ENCODE measurements around the gene CDON. TPM values are rescaled to one million over a fixed set of nuclear protein-coding genes. Genes with fewer than 3 reads are reported as not detected.

The CDON gene
- total RNA-seq, 6 experiments from 2014 or later: 1.3 to 2.0 (median 1.9) TPM

DNA sequence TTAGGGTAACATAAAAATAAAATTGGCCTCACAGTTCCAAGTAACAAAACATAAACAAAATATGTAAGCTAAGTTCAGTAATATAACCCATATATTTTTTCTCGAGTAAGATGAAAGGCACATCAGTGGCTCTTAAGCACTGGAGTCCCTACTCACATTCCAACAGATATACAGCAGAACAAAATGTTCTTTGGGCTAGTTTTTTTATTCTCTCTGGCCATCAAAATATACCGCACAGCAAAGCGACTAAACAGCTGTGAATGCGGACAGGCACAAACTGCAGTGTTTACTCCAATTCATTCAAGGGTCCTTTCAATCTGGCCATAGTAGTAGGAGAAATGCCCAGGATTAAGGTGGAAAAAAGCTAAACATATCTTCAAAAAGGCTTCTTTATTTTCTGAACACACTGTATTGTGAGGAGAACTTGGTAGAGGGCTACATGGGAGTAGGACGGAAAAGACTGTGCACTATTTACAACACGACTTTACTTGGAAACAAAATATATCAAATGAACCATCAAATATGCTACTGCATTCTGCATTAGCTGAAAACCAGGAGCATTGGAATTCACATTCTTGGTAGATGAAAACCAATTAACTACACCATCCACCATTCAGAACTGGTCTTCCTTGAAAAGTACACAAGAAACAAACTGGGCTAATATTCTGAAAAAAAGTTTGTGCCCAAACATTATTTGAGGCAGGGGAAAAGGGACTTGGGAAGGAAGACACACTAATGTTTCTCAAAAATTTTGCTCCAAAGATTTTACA is 4.4 kb downstream of the CDON start:
- DNase-seq: no peak
- H3K36me3 Mint-ChIP-seq (ENCODE audit: low read depth): no peaks in the 10 kb centered on the region
- H3K27ac Mint-ChIP-seq: no peak overlapping the region
- no peaks in the 10 kb centered on the region for H3K9me3 Mint-ChIP-seq
- no peak overlapping the region for H3K4me3 Mint-ChIP-seq
- peaks cover 6% of the 10 kb centered on the region for H3K4me1 Mint-ChIP-seq (ENCODE audit: low read depth)
- TF ChIP-seq, protein P1, sequence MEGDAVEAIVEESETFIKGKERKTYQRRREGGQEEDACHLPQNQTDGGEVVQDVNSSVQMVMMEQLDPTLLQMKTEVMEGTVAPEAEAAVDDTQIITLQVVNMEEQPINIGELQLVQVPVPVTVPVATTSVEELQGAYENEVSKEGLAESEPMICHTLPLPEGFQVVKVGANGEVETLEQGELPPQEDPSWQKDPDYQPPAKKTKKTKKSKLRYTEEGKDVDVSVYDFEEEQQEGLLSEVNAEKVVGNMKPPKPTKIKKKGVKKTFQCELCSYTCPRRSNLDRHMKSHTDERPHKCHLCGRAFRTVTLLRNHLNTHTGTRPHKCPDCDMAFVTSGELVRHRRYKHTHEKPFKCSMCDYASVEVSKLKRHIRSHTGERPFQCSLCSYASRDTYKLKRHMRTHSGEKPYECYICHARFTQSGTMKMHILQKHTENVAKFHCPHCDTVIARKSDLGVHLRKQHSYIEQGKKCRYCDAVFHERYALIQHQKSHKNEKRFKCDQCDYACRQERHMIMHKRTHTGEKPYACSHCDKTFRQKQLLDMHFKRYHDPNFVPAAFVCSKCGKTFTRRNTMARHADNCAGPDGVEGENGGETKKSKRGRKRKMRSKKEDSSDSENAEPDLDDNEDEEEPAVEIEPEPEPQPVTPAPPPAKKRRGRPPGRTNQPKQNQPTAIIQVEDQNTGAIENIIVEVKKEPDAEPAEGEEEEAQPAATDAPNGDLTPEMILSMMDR (IDR thresholded peaks at IDR 0.05): no peak
- H3K27me3 Mint-ChIP-seq (ENCODE audit: insufficient read depth): peaks cover 22% of the 10 kb centered on the region

DNA sequence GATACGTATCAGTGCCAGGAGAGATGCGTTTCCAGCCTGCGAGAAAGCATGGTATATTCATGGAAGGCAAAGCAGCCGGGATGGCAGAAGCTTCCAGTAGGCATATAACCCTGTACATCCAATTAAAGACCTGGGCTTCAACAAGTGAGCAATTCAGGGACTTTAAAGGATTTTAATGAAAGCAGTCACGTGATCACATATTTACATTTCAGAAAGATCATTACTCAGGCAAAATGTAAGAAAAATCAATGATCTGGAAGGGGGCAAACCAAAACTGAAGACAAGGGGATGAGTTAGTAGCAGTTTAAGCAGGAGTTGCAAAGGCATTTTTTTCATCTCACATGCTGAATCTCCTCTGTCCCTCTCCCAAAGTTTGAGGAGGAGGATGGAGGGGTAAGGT is 7.8 kb downstream of the CDON start:
- peaks cover 14% of the 10 kb centered on the region for H3K27me3 Mint-ChIP-seq (ENCODE audit: insufficient read depth)
- H3K4me1 Mint-ChIP-seq (ENCODE audit: low read depth): no peaks in the 10 kb centered on the region
- H3K9me3 Mint-ChIP-seq: no peaks in the 10 kb centered on the region
- H3K36me3 Mint-ChIP-seq (ENCODE audit: low read depth): no peaks in the 10 kb centered on the region
- no peak overlapping the region for H3K27ac Mint-ChIP-seq
- no peak for DNase-seq
- TF ChIP-seq, protein P1 (IDR thresholded peaks at IDR 0.05): no peak
- H3K4me3 Mint-ChIP-seq: no peak overlapping the region

DNA sequence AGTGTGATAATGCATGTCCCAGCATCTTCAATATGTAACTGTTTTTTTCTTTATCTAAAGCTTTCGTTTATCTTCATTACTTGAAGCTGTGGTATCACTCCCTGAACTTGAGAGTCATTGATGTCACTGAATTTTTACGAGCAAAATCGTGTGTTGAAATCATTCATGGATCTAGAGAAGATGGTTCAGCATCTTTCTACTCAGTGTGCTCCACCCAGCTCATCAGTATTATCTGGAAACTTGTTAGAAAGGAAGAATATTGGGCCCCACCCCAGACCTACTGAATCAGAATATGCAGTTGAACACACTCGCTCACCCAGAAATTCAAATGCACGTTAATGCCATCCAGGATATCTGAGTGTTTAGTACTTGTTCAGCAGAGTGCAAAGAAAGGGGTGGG is 8.3 kb downstream of the CDON start:
- no peak for DNase-seq
- H3K27me3 Mint-ChIP-seq (ENCODE audit: insufficient read depth): peaks cover 14% of the 10 kb centered on the region
- TF ChIP-seq, protein P1 (IDR thresholded peaks at IDR 0.05): no peak
- no peaks in the 10 kb centered on the region for H3K9me3 Mint-ChIP-seq
- no peaks in the 10 kb centered on the region for H3K36me3 Mint-ChIP-seq (ENCODE audit: low read depth)
- H3K4me3 Mint-ChIP-seq: no peak overlapping the region
- no peak overlapping the region for H3K27ac Mint-ChIP-seq
- no peaks in the 10 kb centered on the region for H3K4me1 Mint-ChIP-seq (ENCODE audit: low read depth)

DNA sequence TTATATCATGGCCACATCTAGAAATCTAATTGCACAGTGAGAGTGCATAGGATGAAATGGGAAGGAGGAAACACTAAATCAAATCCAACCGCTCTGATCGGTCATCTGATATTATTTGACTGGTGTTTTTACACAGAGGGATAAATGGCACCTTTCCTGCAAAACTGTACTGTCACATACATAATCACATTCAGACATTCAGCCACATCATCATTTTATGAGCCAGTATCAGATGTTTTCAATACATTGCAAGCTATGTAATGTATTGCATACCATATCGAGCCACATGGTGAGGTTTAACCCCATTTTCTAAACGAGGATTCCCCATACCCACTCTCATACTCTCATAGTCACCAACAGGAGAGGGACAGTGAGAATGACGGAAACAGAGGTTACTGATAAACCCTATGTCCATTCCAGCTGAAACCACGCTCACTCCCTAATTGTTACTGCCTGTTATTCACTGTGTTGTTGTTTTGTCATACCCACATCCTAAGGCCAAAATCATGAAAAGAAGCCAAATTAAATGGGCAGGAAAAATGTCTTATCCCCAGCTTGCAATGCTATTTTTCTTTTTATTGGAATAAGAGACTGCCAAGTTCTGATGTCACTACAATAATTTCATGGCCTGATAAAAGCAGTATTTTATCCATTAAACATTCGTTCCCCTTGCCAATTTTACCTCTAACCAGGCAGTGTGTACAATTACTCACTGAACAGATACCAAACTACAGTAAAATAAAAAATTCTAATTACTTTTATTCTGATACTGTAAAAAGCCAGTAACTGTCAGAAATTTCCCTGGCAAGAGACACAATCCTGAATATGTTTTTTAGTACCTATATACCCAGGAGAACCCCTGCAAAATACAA is 9.0 kb downstream of the CDON start:
- DNase-seq: no peak
- no peaks in the 10 kb centered on the region for H3K9me3 Mint-ChIP-seq
- H3K36me3 Mint-ChIP-seq (ENCODE audit: low read depth): no peaks in the 10 kb centered on the region
- peaks cover 14% of the 10 kb centered on the region for H3K27me3 Mint-ChIP-seq (ENCODE audit: insufficient read depth)
- no peaks in the 10 kb centered on the region for H3K4me1 Mint-ChIP-seq (ENCODE audit: low read depth)
- TF ChIP-seq, protein P1 (IDR thresholded peaks at IDR 0.05): no peak
- no peak overlapping the region for H3K27ac Mint-ChIP-seq
- H3K4me3 Mint-ChIP-seq: no peak overlapping the region

DNA sequence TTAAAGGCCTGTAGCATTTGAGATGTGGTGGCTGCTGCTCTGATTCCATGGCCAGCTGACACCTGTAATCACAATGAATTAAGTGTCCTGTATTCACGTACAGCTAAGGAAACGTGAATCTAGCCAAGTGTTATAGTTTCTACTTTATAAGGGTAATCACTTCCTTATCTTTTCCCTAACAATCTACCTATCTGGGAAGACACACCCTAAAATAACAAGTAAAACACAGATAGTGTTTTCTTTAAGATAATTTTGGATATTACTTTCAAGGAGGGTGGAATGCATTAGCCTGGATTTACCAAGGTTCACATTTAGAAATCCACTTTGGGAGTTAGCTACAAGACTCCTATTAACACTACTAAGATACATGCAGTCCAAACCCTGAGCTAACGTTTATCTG is 11.5 kb downstream of the CDON start:
- DNase-seq: no peak
- no peak overlapping the region for H3K27ac Mint-ChIP-seq
- H3K36me3 Mint-ChIP-seq (ENCODE audit: low read depth): no peaks in the 10 kb centered on the region
- H3K27me3 Mint-ChIP-seq (ENCODE audit: insufficient read depth): peaks cover 19% of the 10 kb centered on the region
- H3K9me3 Mint-ChIP-seq: no peaks in the 10 kb centered on the region
- no peaks in the 10 kb centered on the region for H3K4me1 Mint-ChIP-seq (ENCODE audit: low read depth)
- no peak overlapping the region for H3K4me3 Mint-ChIP-seq
- TF ChIP-seq, protein P1 (IDR thresholded peaks at IDR 0.05): no peak

Measured in HFFc6 (cell line).